H1 (cell line): Measurements from ENCODE around the gene RNASE7. TPM values are rescaled to one million over a fixed set of nuclear protein-coding genes. Genes with fewer than 3 reads are reported as not detected.

ENCODE experiments used
- CTCF ChIA-PET: fragments of 300-600 bp; sonication (Branson Sonifier 250); formaldehyde crosslinking; loops from one replicate; lab custom pipeline; 2021; ENCODE audit not compliant: partially characterized antibody; lab: Charles Lee
- POLR2A ChIA-PET: fragments of 300-600 bp; sonication (Branson Sonifier 250); formaldehyde crosslinking; loops from one replicate; lab custom pipeline; 2021; ENCODE audit warnings: inconsistent platforms; ENCODE audit not compliant: partially characterized antibody; lab: Charles Lee
- DNase-seq, 2 experiments: peaks; one replicate each; pipeline versions ENCODE4 v3.0.0 to v3.0.0-alpha.2; 2010 to 2022; ENCODE audit warnings: low spot score in 2 of 2, low read depth in 1 of 2, mixed read lengths in 1 of 2
- FAIRE-seq: peaks from 2 replicates; lab custom pipeline; 2011; peaks lifted over from hg19 to GRCh38; lab: Jason Lieb, UNC
- H2AFZ ChIP-seq: 2 replicates; pipeline ENCODE4 v1.8.1; 2012; ENCODE audit warnings: low read length, inconsistent platforms
- H2AK5ac ChIP-seq: 2 replicates; pipeline ENCODE4 v1.6.1; 2013; ENCODE audit warnings: low read depth, low read length
- H2BK120ac ChIP-seq: replicated peaks from 2 replicates; pipeline ENCODE3; 2013; ENCODE audit warnings: low read depth, low read length, inconsistent platforms
- H2BK12ac ChIP-seq: 2 replicates; pipeline ENCODE4 v1.6.1; 2013; ENCODE audit warnings: low read depth, low read length
- H2BK15ac ChIP-seq: 2 replicates; pipeline ENCODE4 v1.6.1; 2013; ENCODE audit warnings: low read length
- H2BK20ac ChIP-seq: 2 replicates; pipeline ENCODE4 v1.6.1; 2013; ENCODE audit warnings: low read length
- H2BK5ac ChIP-seq: 2 replicates; pipeline ENCODE4 v1.6.1; 2013; ENCODE audit warnings: low read depth, low read length
- H3K14ac ChIP-seq: 2 replicates; pipeline ENCODE4 v1.6.1; 2013; ENCODE audit warnings: inconsistent platforms; ENCODE audit not compliant: insufficient read length
- H3K18ac ChIP-seq: 2 replicates; pipeline ENCODE4 v1.6.1; 2013; ENCODE audit warnings: low read length; ENCODE audit errors: extremely low read depth
- H3K23ac ChIP-seq: 2 replicates; pipeline ENCODE4 v1.6.1; 2013; ENCODE audit warnings: inconsistent platforms; ENCODE audit not compliant: insufficient read length
- H3K23me2 ChIP-seq: 2 replicates; pipeline ENCODE4 v1.6.1; 2013; ENCODE audit warnings: low read depth, low read length
- H3K27ac ChIP-seq: 2 replicates; pipeline ENCODE4 v1.6.1; 2011; ENCODE audit warnings: low read depth, low read length, inconsistent platforms
- H3K27me3 ChIP-seq, 4 experiments: replicated peaks in 1 of 4; 1 replicate in 1 of 4; 2 replicates in 3 of 4; pipeline versions ENCODE4 v1.6.1 to v1.8.1; 2011 to 2013; ENCODE audit warnings: low read length in 3 of 4, mild to moderate bottlenecking in 3 of 4, inconsistent platforms in 2 of 4, mixed read lengths in 2 of 4, moderate library complexity in 1 of 4; ENCODE audit not compliant: control insufficient read depth in 3 of 4, insufficient read depth in 3 of 4; ENCODE audit errors: extremely low read depth in 1 of 4
- H3K36me3 ChIP-seq, 4 experiments: 2 replicates each; pipeline versions ENCODE4 v1.6.1 to v1.8.1; 2011 to 2013; ENCODE audit warnings: mild to moderate bottlenecking in 4 of 4, low read length in 3 of 4, moderate library complexity in 2 of 4, control low read depth in 1 of 4, inconsistent platforms in 1 of 4; ENCODE audit not compliant: insufficient read depth in 4 of 4, control insufficient read depth in 2 of 4
- H3K4ac ChIP-seq: replicated peaks from 2 replicates; pipeline ENCODE3; 2013; ENCODE audit warnings: low read length, low read depth, mixed read lengths, inconsistent platforms; ENCODE audit not compliant: insufficient read length
- H3K4me1 ChIP-seq, 4 experiments: replicated peaks in 1 of 4; 1 replicate in 1 of 4; 2 replicates in 3 of 4; pipeline versions ENCODE4 v1.6.1 to v1.8.1; 2011 to 2013; ENCODE audit warnings: low read length in 3 of 4, inconsistent platforms in 2 of 4, mixed read lengths in 1 of 4; ENCODE audit not compliant: insufficient read depth in 4 of 4, control insufficient read depth in 3 of 4
- H3K4me2 ChIP-seq, 2 experiments: 2 replicates each; pipeline versions ENCODE4 v1.6.1 to v1.8.1; 2011 to 2013; ENCODE audit warnings: low read depth in 2 of 2, low read length in 2 of 2, control low read depth in 1 of 2, inconsistent platforms in 1 of 2, mild to moderate bottlenecking in 1 of 2; ENCODE audit not compliant: insufficient read depth in 1 of 2
- H3K4me3 ChIP-seq, 4 experiments: fragments of 200-600, 300-600 bp in 1 of 4; sonication (generic), shearing (Covaris generic), sonication (Bioruptor Twin) in 1 of 4; 2 replicates each; pipeline versions ENCODE4 v1.5.1 to v1.8.1; 2011 to 2016; ENCODE audit warnings: low read length in 4 of 4, low read depth in 3 of 4, control low read depth in 2 of 4, inconsistent platforms in 2 of 4, mild to moderate bottlenecking in 2 of 4, mixed read lengths in 1 of 4, moderate library complexity in 1 of 4; ENCODE audit not compliant: insufficient read depth in 2 of 4; ENCODE audit errors: extremely low read depth in 1 of 4
- H3K56ac ChIP-seq: replicated peaks from 2 replicates; pipeline ENCODE3; 2013; ENCODE audit warnings: low read depth, mild to moderate bottlenecking, mixed read lengths, low read length, inconsistent platforms; ENCODE audit not compliant: insufficient read length
- H3K79me1 ChIP-seq: 2 replicates; pipeline ENCODE4 v1.6.1; 2013; ENCODE audit warnings: low read depth, low read length, control low read depth
- H3K79me2 ChIP-seq, 2 experiments: 2 replicates each; pipeline versions ENCODE4 v1.6.1 to v1.8.1; 2012 to 2013; ENCODE audit warnings: low read length in 2 of 2, mild to moderate bottlenecking in 2 of 2, inconsistent platforms in 1 of 2; ENCODE audit not compliant: insufficient read depth in 2 of 2, control insufficient read depth in 1 of 2
- H3K9ac ChIP-seq, 4 experiments: replicated peaks in 1 of 4; 1 replicate in 1 of 4; 2 replicates in 3 of 4; pipeline versions ENCODE4 v1.6.1 to v1.8.1; 2011 to 2013; ENCODE audit warnings: low read depth in 3 of 4, low read length in 3 of 4, control low read depth in 2 of 4, mild to moderate bottlenecking in 2 of 4, moderate library complexity in 2 of 4, inconsistent platforms in 1 of 4; ENCODE audit errors: extremely low read depth in 1 of 4
- H3K9me3 ChIP-seq, 2 experiments: 2 replicates each; pipeline versions ENCODE4 v1.6.1 to v1.8.1; 2012 to 2013; ENCODE audit warnings: mild to moderate bottlenecking in 2 of 2, moderate library complexity in 2 of 2, control low read depth in 1 of 2, inconsistent platforms in 1 of 2, low read depth in 1 of 2, low read length in 1 of 2, mixed read lengths in 1 of 2; ENCODE audit not compliant: insufficient read depth in 2 of 2
- H4K20me1 ChIP-seq, 2 experiments: replicated peaks in 1 of 2; 2 replicates each; pipeline versions ENCODE3 to v1.8.1; 2011 to 2013; ENCODE audit warnings: inconsistent platforms in 2 of 2, low read length in 2 of 2, mild to moderate bottlenecking in 1 of 2; ENCODE audit not compliant: insufficient read depth in 2 of 2, control insufficient read depth in 1 of 2
- H4K5ac ChIP-seq: 2 replicates; pipeline ENCODE4 v1.6.1; 2013; ENCODE audit warnings: low read length, low read depth, mixed read lengths, inconsistent platforms; ENCODE audit not compliant: insufficient read length
- H4K8ac ChIP-seq: 2 replicates; pipeline ENCODE4 v1.8.0; 2013; ENCODE audit warnings: mild to moderate bottlenecking, moderate library complexity, low read length, inconsistent platforms; ENCODE audit not compliant: insufficient read depth; ENCODE audit errors: extremely low read depth
- H4K91ac ChIP-seq: replicated peaks from 2 replicates; pipeline ENCODE3; 2013; ENCODE audit warnings: low read length, mixed read lengths, inconsistent platforms; ENCODE audit not compliant: insufficient read length
- ASH2L ChIP-seq: fragments of 200-600, 300-600 bp; sonication (generic); IDR thresholded peaks from one replicate; pipeline ENCODE4 v1.7.1; 2017; ENCODE audit warnings: low read length
- TCF12 ChIP-seq: IDR thresholded peaks from 2 replicates; pipeline ENCODE4 v1.6.1; 2011; ENCODE audit warnings: low read depth, mild to moderate bottlenecking, low read length
- WGBS, 2 experiments: shearing (Covaris generic) in 1 of 2; methylation state at CpG; one replicate each; pipeline versions ENCODE4 v1.1.6 to v1.1.7; 2013 to 2015; ENCODE audit warnings: low lambda C conversion rate in 2 of 2, mixed read lengths in 2 of 2, inconsistent platforms in 1 of 2, low coverage in 1 of 2, missing lambda C conversion rate in 1 of 2; ENCODE audit not compliant: insufficient replicate concordance in 2 of 2, insufficient coverage in 1 of 2, insufficient read length in 1 of 2; ENCODE audit errors: extremely low coverage in 1 of 2, missing lambda C conversion rate in 1 of 2; 5-methylcytosine and 5-hydroxymethylcytosine counted together
- polyA plus RNA-seq, 7 experiments: library from polyadenylated mRNA; depleted of rRNA in 3 of 7; stranded (reverse) in 5 of 7; unstranded in 2 of 7; fragments of >200 nt in 5 of 7; fragments of 200-250 nt in 2 of 7; gene quantifications; 1 replicate in 5 of 7; 2 replicates in 1 of 7; 4 replicates in 1 of 7; pipeline versions ENCODE4 v1.2.1 to v1.2.3, GENCODE V29; 2011 to 2013; ENCODE audit warnings: missing spikeins in 2 of 7, mixed read lengths in 2 of 7
- total RNA-seq: library from RNA; stranded (reverse); fragmentation: NEBNext Ultra II Directional; extraction: Animal tissue kit (Norgen Biotek cat#: 25700); gene quantifications from 2 replicates; pipeline ENCODE4 v1.2.1, GENCODE V29; 2021

Gene RNASE7
- total and polyA plus RNA-seq, 2 of the 8 experiments (the other 6 are each of a cell fraction or from before 2014, with no cell fraction given) = not detected

- Histone ChIP-seq H3K23ac (peak overlapping the region; percentile 52), H3K4me3 (peak overlapping the region; percentile 52 to 98 (median 82)), H3K9me3 (no peaks in the 10 kb centered on the region), H4K8ac (peak overlapping the region; percentile 85), H2BK5ac (peak overlapping the region; percentile 71; the same call in 1 of the 2 replicates), H3K79me2 (peaks cover 0 to 13% of the 10 kb centered on the region in 2 experiments; a peak in 2 of 4 replicates), H2BK15ac (no peak overlapping the region; the same call in 1 of the 2 replicates), H3K18ac (peak overlapping the region; percentile 83; the same call in 1 of the 2 replicates), H2BK12ac (no peak overlapping the region), H3K56ac (peak overlapping the region; percentile 71), H3K14ac (no peak overlapping the region), H4K91ac (peak overlapping the region; percentile 61), H3K79me1 (no peaks in the 10 kb centered on the region), H3K4me1 (peaks cover 3 to 14% (median 8%) of the 10 kb centered on the region in 4 experiments), H4K5ac (peak overlapping the region; percentile 80), H2BK120ac (no peak overlapping the region), H3K36me3 (peaks cover 9 to 14% (median 10%) of the 10 kb centered on the region in 4 experiments; a peak in 5 of 8 replicates), H3K27ac (peak overlapping the region; percentile 71; the same call in 1 of the 2 replicates), H3K9ac (peak overlapping the region; percentile 66 to 76 (median 72)), H3K4me2 (peak overlapping the region; percentile 94 to 96), H2BK20ac (no peak overlapping the region), H3K27me3 (peaks cover 0 to 4% (median 0%) of the 10 kb centered on the region in 4 experiments; a peak in 3 of 7 replicates), H2AFZ (no peak overlapping the region), H2AK5ac (no peak overlapping the region), H4K20me1 (peaks cover under 1 to 2% of the 10 kb centered on the region in 2 experiments), H3K23me2 (peaks cover 25% of the 10 kb centered on the region; the same call in 1 of the 2 replicates), H3K4ac (peak overlapping the region; percentile 88)
- ChIA-PET CTCF (interaction anchor here (1.1 to 6.6 kb wide), 23 partner anchors 13 to 98 kb away, joined by 3 to 110 read pairs (median 8); partner anchors contain the start of genes NDRG2, RNASE8, TMEM253 and ZNF219), POLR2A (interaction anchor here (0.9 to 12.4 kb wide), 18 partner anchors 10 to 195 kb away, joined by 3 to 245 read pairs (median 5); partner anchors contain the start of genes RNASE8, TMEM253 and ZNF219)
- 1% methylated on average over 28 of the region's 40 CpGs; no CpG with 5 or more reads in 1 of the 2 experiments for WGBS, 2 experiments
- FAIRE-seq = no peak
- DNase-seq = peak in 1 of 2 experiments; percentile 81
- TF ChIP-seq TCF12 (no peak), ASH2L (no peak)
Measured at GRCh38 chr14:21069388-21070082, 27.4 kb downstream of the RNASE7 start.
